G401.6 (cell line): Measurements from ENCODE around the gene AMER2.
"Not testable (repeated sequence)": the region's sequence is repeated elsewhere in the genome, so short reads cannot be mapped to it uniquely, and the experiment has no call there.

ENCODE experiments used
- FAIRE-seq: peaks from 2 replicates; lab custom pipeline; 2012; peaks lifted over from hg19 to GRCh38; lab: Jason Lieb, UNC

Gene AMER2

DNA sequence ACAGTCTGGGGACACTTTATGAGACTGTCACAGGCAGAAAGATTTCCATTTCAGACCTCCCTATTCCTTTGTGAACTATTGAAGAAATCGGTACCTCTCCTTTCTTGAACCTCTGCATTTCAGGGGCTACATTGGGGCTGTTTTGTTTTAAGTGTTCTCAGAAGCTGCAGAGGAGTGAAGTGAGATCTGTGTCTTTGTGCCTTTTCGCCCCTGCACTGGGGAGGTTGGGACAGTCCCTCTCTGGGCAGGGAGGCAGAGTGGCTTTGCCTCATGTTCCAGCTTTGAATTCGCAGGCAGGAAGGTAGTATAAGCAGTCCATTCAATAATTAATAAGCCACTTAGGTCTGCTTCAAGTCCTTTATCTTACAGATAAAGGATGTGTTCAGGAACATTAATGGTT lies 9.5 kb upstream of the AMER2 start:
- no peak for FAIRE-seq

DNA sequence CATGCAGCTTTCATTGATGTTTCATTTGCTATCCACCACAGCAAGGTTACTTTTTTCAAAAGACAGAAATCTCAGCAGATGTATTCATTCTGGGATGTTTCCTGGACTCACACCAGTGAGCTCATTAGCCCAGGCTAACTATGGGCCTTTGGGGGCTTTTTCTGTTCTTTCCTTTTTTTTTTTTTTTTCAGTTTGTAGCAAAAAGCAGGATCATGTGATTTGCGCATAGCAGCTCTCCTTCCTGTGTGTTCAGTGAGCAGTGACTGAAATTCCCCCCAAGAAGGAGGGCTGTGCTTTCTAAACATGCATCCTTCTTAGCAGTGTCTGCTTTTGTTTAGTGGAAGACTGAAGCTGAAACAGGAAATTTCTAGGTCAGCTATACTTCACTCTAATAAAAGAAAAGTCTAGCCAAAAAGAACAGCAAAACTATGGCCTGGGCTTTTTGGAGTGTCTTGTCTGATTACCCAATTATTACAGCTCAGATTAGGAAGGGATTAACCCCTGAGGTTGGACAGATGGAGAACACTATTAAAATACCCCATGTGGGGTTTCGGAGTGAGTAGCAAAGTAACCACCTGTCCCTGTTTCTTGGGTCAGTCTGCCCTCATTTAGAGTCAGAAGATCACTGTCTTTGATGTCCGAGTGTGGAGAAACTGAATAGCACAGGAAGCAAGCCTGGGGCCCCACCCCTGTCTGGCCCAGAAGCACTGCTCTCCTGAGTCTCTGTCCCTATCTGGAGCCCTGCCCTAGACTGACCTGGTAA lies 8.9 kb upstream of the AMER2 start:
- FAIRE-seq: no peak

DNA sequence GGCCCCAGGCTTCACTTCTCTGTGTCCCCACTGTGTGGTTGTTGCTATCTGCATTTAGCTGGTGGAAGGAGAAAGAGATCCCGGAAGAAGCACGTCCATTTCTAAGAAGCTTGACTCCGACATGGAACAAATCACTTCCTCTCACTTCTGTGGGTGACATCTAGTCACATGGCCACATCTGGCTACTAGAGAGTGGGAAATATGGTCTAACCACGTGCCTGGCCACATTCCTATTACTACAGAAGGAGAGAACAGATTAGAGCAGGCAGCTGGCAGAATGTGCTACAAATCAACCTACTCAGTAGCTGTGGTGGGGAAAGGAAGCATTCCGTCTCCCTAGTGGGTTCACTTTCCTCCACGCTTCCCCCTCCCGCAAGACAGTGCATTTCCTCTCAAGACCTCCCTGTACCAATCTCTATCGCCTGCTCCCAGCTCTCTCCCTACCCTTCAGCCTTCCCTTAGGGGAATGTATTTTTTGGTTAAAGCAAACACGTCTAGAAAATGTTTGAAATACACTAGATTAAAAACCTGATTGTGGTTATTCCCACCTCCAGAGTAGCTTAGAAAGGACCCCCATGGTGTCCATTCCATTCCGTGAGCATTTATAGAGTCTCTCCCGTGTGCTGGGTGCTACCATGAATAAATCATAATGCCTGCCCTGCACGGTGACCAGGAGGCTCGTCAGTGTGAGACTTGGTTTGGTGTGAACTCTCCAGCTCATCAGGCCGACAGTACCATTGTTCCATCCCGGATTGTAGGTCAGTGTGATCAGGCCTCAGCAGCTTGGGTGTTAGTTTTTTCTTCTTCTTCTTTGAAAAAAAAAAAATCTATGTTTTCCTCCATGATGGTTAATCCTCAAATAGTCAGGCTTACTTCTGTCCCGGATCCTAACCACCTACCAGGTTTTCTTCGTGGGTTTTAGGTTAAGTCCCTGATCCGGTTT lies 8.0 kb upstream of the AMER2 start:
- no peak for FAIRE-seq

DNA sequence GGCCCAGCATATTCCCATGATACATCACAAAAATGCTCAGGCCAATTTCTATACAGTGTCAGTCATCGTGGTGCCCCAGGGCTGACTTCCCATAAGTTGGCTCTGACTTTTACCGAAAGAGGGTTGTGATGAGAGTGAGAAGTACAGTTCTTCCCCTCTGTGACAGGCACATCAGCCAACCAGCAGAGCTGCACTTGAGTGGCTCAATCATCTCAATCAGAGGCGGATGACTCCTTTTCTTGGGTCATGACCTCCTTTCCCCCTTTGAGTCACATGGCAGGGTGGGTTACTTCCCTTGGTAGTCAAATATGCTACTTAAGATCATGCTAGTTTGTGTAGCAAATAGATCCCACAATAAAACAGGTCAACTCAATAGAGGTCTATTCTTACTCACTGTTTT lies 6.9 kb upstream of the AMER2 start:
- no peak for FAIRE-seq

DNA sequence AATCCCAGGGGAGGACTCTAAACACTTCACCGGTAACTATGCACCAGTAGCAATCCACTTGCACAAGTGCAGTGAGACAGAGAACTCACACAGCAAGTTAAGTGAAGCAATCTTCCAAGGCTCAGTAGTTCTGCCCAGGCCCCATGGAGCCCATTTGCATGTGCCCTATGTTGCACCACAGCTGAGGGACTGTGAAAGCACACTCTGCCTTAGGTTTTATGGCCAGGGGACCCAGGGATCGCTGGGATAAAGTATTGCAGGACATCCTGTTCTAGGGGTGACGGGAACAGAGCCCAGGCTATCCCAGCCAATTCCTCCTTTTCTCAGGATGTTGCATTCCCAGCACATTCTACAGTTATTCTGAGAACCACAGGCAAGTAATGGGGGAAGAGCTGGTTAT lies 6.0 kb upstream of the AMER2 start:
- no peak for FAIRE-seq

DNA sequence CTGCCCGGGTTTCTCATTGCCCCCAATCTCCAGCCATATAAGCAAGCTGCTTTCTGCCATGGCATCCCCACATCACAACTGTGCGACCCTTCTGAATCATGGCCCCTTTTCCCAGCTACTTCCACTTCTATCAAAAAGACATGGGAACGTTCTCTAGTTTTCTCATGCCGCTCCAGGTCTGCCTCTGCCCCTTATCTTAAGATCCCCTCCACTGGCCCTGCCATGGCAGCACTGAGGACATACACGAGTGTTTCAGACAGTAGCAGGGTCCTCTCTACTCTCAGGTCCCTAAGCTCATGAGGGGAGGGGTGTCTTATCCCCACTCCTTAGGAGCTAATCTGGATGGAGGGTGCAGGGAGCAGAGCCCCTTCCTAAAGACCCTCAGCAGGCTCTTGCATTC lies 5.5 kb upstream of the AMER2 start:
- FAIRE-seq: no peak

DNA sequence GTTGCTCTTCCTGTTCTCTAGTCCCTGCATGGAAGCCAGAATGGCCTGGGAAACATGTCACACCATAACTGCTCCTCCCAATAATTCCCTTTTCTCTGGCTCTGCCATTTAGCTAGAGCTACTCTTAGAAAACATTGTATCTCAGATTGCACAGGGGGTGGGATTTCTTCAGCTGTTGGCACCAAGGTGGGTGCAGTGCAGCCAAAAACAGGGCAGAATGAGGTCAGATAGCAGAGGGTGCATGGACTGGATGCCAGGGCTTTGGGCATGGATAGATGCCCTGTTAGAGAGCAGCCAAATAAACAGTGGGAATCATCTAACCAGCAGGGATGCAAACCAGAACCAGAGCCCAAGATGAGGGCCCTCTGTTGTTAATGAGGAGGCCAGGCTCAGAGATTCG lies 4.9 kb upstream of the AMER2 start:
- no peak for FAIRE-seq

DNA sequence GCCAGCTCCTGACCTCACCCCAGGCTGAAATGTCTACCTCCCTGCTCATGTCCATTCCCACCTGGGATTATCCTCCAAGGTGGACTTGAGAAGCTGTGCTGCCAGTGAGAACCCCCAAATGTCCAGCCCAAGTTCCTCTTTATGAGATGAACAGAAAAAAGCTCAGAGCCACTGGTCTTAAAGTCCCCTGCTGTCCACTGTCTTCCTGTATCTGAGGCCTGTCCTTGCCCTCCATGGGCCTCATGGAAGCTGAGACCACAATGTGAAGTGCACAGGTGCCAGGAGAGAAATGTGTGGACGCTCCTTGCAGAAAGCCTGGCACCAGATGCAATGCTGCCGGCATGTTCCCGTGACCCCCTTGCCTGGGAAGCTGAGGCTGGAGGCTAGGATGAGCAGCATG lies 3.3 kb upstream of the AMER2 start:
- FAIRE-seq: no peak

DNA sequence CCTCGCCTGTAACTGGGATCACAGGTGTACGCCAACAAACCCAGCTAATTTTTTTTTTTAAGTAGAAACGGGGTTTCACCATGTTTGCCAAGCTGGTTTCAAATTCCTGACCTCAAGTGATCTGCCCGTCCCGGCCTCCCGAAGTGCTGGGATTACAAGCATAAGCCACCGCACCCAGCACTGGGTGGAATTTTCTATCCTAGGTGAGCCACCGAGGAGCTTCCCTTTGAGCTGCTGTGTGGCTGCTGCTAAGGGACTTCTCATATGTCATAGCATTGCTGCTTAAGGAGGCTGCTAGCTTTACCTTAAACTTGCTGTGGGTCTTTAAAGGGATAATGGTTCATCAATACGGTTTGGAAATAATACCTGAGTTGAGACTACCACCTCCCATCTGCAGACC lies 2.9 kb upstream of the AMER2 start:
- no peak for FAIRE-seq

DNA sequence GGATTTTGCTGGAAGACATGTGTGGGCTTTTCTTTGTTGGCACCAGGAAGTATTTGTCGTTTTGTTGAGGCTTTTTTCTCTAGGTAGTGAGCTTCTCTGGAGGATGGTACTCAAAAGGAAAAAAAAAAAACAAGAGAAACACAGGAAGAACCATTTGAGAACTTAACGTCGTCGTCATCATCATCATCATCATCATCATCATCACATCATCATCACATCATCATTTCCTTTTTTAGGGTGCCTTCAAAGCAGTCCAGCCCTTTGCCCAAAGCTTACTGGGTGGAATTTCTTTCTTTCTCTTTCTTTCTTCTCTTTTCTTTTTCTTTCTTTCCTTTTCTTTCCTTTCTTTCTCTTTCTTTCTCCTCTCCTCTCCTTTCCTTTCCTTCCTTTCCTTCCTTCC lies 2.2 kb upstream of the AMER2 start:
- no peak for FAIRE-seq

DNA sequence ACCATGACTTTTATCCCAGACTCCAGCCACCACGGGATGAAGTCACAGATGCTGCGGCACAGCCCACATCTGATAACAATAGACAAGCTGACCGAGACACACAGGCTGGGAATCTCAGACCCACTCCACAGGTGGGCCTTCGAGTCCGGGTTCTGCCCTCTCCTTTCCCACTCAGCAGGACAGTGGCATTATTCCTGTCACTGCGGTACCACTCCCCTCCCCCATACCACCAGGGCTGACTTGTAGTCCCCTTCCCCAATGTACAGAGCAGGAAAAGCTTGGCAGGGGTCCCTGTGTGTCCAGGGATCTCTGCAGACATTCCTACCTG lies 179 bp upstream of the AMER2 start:
- no peak for FAIRE-seq

DNA sequence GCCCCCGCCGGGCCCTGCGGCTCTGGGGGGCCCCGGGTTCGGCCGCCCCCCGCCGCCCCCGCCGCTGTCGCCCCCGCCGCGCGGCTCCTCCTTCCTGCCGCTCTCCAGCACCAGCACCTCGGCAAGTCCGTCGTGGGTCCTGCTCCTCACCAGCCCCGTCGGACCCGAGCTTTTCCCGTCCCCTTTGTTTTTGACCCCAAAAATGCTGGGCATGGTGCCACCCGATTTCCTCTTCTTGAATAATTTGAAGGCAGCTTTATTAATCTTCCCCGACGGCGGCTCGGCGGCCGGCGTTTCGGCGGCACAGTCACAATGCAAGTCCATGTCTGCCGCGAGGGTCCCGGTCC lies 945 bp downstream of the AMER2 start:
- no peak for FAIRE-seq

DNA sequence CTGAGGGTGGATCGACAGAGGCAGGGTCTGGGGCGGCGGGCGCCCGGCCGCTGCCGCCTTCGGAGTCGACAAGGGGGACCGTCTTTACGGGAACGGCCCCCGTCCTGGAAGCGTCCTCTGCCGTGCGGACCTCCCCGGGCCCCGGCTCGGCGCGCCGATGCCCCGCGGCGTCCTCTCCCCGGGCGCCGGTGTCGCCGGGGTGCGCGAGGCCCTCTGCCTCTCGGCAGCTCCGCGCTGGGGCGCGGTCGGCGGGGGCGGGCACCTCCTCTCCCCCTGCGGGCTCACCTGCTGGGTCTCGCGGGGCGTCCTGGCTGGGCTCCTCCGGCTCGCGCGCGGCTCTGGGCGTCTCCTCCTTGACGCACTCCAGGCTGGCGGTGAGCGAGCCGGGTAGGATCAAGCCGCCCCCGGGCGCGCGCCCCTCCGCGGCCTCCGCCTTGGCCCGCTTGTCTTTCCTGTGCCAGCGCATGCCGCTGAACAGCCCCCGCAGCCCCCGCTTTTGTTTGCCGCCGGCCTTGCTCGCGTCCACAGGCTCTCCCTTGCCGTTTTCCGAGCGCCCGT lies 1.5 kb downstream of the AMER2 start:
- FAIRE-seq: no peak

DNA sequence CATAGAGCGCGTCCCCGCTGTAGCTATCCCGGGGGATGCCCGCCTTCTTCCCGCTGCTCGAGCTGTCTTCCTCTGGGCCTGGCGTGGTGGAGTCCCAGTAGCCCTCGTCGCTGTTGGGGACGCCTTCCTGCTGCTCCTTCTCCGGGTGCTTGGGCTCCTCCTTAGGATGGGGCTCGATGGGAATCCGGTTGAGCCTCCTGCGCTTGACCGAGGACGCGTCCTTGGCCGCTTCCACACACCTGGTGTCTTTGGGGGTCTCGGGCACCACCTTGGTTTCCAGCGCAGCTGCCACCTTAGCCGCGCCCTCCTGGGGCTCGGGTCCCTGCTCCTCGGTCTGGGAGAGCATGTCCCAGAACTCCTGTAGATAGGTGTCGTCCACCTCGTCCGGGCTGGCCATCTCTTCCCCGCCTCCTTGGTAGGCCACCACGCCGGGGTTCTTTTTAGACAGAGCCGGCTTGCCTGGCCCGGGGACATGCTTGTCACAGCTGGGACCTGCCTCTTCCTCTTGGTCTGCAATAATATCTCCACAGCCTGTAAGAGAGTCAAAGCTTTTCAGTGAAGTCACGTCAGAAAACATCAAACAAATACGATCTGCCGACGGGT lies 2.0 kb downstream of the AMER2 start:
- FAIRE-seq: no peak

DNA sequence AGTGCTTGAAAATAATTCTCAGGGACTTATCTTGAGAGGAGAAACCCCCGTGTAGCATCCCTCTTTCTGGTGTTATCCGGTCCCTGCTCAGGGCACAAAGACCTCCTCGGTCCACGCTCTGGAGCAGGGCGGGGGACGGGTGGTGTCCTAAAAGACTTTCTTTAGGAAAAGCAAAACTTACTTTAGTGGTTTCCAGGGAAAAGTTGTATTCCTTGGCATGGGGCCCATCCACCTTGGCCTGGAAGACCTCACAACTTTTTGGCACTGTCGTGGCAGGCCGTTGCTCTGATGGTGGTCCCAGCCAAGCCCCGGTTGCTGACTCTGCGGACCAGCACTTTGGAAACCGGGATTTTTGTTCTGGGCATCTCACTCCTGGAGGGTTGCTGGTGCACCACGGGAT lies 2.7 kb downstream of the AMER2 start:
- no peak for FAIRE-seq

DNA sequence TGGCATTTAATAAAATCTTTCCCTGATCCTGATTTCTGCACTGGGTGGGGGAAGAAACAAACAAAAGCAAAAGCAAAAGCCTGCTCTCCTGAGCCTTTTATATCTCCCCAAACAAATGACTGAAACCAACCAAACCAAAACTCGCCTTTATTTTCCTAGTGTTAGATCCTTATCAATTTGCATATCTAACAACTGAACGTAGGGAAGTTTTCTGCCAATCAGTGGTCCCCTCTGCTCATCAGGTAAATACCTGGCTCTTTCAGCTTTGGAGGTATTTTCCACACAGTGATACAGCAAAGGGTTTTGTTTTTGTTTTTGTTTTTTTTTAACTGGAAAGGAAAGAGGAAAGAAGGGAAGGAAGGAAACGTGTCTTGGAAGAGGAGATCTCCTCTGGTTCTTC lies 3.3 kb downstream of the AMER2 start:
- FAIRE-seq: no peak

DNA sequence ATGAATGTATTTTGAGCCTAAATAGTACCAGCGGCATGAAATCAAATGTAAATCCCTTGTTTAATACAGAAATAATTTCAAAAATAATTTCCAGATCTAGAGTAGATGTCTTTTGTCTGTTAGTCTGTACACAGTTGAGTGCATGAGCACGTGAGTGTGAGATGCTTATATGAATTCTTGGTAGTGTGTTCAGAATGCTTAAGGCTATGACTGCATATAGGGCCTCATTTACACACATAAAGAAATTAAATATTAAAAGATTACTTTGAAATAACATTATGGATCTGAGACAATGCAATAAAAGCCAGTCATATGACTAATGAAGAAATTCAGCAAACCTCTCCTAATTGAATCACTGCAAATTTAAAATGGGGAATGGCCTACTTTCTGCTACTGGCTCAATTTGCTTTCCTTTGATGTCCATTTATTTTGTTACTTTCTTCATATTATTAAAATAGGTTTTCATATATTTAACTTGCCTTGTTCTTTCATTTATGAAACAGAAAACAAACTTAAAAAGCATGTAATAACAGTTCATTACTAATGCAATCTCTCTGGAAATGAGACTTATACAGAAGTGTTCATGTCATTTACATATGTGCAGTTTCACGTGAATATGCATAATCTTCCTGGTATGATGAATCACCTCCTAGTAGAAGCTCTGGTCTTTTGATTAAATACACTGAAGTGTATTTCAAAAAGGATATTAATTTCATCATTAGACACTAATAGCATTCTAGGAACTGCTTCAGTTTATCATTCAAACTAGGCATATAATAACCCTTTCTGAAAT lies 4.5 kb downstream of the AMER2 start:
- FAIRE-seq: no peak

DNA sequence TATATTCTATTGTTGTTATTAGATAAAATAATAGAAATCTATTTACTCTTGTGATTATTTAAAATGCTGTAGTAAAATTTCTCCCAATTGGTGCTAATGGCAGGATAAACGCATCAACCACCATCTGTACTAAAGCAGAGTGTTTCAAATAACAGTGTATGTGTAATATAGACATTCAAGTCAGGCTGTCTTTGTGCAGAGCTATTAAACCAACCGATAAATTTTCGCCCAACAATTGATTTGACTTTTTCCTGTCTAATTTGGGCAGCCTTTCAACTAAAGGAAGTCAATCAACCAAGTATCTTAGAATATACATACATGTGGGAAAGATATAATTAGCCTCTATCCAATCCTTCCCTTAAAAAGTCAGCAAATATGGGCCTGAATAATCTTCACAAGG lies 5.8 kb downstream of the AMER2 start:
- no peak for FAIRE-seq

DNA sequence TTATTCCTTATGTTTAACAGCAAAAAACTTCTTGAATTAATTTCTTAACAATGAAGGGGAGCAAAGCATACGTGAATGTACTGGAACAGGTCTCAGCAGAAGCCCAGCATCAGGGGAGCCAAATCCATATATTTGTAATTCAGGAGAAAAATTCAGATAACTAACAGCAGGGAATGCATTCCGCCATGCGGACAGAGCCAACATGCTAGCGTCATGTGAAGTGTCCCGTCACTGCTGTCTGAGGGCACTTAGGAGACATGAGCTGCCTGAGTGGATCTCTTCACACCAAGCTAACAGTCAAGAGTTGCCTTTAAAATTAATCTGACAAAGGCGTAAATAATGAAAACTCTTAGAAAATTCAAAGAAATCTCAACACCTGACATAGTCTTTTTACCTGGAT lies 6.4 kb downstream of the AMER2 start:
- no peak for FAIRE-seq

DNA sequence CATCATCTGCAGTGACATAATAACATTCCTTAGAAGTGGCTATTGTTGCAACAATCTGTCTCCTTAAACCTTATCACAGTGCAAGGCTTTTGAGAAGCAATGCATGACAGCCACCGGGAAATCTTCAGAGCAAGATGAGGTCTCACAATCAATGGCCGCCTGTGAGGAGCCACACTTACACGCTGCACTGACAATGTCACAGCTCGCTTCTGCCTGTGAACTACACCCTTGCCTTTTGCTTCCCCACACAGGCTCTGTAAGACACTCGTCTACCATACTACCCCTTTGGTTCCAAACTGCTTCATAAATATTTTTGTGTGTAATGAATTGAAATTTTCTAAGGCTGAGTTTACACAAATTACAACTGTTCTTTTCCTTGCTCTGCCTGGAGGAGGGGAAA lies 6.9 kb downstream of the AMER2 start:
- FAIRE-seq: not testable (repeated sequence)

DNA sequence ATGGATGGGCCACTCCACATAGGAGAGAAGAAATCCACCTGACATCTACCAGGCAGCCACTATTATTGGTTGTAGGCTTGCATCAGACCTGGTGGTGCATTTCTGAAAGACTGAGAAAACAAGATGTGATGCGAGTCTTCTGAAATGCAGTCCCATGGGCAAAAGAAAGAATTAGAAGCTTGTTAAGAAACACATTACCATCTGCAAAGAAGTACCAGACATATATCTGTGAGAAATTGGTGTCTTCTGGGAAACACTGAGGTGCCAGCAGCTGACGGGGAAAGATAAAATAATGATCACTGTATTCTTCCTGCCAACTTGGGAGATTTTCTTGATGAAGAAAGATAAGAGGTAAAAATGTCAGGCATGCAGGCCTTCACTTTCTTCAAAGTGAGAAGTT lies 14.4 kb downstream of the AMER2 start:
- no peak for FAIRE-seq

DNA sequence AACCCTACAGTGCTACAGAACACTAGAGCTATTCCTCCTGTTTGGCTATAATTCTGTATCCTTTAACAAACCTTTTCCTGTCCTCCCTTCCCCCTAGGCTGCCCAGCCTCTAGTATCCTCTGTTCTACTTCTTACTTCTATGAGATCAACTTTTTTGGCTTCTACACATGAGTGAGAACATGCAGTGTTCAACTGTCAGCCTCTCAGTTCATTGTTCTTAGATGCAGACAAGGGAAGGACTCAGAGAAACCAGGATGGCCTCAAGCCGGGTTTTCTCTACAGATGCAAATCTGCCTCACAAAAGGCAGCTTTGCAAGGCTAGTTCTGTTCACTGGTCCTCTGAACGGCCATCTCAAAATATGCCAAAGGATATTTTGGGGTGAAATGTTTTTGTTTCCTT lies 18.4 kb downstream of the AMER2 start:
- no peak for FAIRE-seq
